ENCODE data around the gene PLIN4. TPM values are rescaled to one million over a fixed set of nuclear protein-coding genes. Genes with fewer than 3 reads are reported as not detected.
A peak's percentile ranks its signal among the peaks of the same experiment; 100 is the strongest.

The PLIN4 gene
- total and polyA plus RNA-seq, 9 of the 15 experiments (the other 6 are each of a cell fraction or from before 2014, with no cell fraction given): 0.04 to 0.16 (median 0.07) TPM; not detected in 3

DNA sequence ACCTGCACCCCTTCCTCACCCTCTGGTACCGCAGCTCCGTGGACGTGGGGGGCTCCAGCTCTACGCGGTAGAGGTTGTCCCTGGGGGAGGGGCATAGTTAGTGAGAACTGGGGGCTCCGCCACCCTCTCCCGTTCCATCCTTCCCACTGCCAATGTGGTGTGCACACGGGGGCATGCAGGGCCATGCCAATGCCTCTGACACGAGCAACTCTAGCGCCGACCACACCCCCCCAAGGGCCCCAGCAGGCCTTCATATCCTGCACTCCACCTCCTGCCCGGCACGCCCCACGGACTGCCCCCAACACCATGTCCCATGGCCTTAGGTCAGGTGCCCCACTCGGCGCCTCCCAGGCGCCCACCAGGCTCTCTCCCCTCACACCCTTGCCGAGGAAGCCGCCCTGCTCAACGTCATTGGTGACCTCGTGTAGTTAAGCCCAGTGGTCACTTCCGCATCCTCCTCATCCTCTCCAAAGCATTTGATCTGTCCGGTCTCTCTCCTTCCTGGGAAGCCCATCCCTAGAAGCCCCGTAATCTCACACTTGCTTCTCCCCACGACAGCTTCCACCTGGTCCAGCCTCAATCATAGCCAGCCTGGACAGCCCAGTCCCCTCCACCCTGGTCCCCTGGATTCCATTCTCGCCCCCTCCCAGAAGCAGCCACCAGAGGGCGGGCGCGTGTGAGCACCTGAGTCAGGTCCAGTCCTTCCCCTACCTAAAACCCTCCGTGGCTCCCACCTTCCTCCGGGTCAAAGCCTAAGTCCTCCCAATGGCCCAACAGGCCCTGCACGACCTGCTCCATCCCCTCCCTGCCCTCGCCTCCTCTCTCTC, 39.1 kb upstream of the PLIN4 start (continued):
- TF ChIP-seq CHD7 (IDR thresholded peaks at IDR 0.05; ENCODE audit: low read depth, low read length) (no peak), SMC3 (conservative IDR thresholded peaks at IDR 0.05; ENCODE audit: insufficient read depth, low read depth, low read length) (no peak; the same call in 1 of the 2 replicates), ELK1 (CRISPR knock-in tag; IDR thresholded peaks at IDR 0.05) (no peak), CREB3L1 (IDR thresholded peaks at IDR 0.05; ENCODE audit: borderline replicate concordance, low read depth) (no peak), HNRNPUL1 (IDR thresholded peaks at IDR 0.05; ENCODE audit: low read length) (no peak), PKNOX1 (IDR thresholded peaks at IDR 0.05) (no peak), DDX20 (tag; IDR thresholded peaks at IDR 0.05; ENCODE audit: low read depth) (no peak), ZBTB7A (IDR thresholded peaks at IDR 0.05; ENCODE audit: borderline replicate concordance, control insufficient read depth, low read depth, low read length) (peak; percentile 76), SMARCC2 (IDR thresholded peaks at IDR 0.05; ENCODE audit: low read depth) (no peak), RBM14 (IDR thresholded peaks at IDR 0.05; ENCODE audit: borderline replicate concordance, insufficient read depth, low read depth, low read length) (no peak), ZNF561 (CRISPR knock-in tag; conservative IDR thresholded peaks at IDR 0.05) (no peak)

All from K562 (cell line).